GM12872 (cell line): Measurements from ENCODE around the gene SLC2A1.

ENCODE experiments used
- TF ChIP-seq, protein P1 (sequence below): IDR thresholded peaks from 3 replicates; pipeline ENCODE4 v1.5.1; 2011; ENCODE audit warnings: low read depth, mild to moderate bottlenecking, low read length, moderate library complexity; ENCODE audit not compliant: insufficient read depth

The SLC2A1 gene

GRCh38 chr1:42908046-42908445 is 50.6 kb downstream of the SLC2A1 start:
- TF ChIP-seq, protein P1, sequence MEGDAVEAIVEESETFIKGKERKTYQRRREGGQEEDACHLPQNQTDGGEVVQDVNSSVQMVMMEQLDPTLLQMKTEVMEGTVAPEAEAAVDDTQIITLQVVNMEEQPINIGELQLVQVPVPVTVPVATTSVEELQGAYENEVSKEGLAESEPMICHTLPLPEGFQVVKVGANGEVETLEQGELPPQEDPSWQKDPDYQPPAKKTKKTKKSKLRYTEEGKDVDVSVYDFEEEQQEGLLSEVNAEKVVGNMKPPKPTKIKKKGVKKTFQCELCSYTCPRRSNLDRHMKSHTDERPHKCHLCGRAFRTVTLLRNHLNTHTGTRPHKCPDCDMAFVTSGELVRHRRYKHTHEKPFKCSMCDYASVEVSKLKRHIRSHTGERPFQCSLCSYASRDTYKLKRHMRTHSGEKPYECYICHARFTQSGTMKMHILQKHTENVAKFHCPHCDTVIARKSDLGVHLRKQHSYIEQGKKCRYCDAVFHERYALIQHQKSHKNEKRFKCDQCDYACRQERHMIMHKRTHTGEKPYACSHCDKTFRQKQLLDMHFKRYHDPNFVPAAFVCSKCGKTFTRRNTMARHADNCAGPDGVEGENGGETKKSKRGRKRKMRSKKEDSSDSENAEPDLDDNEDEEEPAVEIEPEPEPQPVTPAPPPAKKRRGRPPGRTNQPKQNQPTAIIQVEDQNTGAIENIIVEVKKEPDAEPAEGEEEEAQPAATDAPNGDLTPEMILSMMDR: no peak

GRCh38 chr1:42904434-42904833 is 54.2 kb downstream of the SLC2A1 start:
- TF ChIP-seq, protein P1: no peak

- TF ChIP-seq, protein P1: no peak
These were observed 67.1 kb downstream of the SLC2A1 start for GRCh38 chr1:42891465-42892138.

DNA sequence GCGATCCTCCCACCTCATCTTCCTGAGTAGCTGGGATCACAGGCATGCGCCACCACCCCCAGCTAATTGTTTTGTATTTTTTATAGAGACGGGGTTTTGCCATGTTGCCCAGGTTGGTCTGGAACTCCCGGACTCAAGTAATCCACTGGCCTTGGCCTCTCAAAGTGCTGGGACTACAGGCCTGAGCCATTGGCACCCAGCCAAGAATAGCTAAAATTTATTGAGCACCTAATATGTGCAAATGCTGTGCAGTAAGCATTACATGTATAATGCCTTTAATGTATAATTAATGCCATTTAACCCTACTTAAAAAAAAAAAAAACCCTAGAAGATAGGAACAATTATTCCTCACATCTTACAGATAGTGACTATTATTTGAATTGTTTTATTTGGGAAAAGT is 69.4 kb downstream of the SLC2A1 start:
- TF ChIP-seq, protein P1: no peak

DNA sequence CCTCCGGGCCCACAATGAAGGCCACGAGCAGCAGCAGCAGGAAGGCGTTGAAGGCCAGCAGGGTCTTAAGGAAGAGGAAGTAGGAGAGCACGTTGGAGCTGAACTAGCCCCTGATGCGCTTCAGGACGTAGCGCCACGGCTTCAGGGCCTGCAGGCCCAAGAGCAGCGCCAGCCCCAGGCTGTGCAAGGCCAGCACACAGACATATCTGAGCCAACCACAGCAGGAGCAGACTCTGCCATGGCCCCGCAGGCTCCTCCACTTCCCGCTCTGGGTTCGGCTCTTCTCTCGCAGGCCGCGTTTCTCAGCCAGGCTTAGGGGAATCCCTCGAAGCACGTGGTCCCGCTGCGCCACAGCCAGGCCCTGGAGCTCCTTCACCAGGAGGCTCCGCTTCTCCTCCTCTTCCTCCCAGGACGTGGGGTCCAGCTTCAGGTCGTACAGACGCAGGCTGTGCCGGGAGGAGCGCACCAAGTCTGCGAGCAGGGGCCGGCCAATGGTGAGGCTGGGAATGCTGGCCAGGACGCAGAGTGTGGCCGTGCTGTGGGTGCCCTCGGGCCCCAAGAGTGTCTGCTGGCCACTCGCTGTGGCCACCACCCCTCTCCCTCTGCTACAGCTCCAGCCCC is 70.5 kb downstream of the SLC2A1 start:
- TF ChIP-seq, protein P1: no peak

- TF ChIP-seq, protein P1: no peak
These were observed 71.3 kb downstream of the SLC2A1 start for GRCh38 chr1:42887366-42887765.

DNA sequence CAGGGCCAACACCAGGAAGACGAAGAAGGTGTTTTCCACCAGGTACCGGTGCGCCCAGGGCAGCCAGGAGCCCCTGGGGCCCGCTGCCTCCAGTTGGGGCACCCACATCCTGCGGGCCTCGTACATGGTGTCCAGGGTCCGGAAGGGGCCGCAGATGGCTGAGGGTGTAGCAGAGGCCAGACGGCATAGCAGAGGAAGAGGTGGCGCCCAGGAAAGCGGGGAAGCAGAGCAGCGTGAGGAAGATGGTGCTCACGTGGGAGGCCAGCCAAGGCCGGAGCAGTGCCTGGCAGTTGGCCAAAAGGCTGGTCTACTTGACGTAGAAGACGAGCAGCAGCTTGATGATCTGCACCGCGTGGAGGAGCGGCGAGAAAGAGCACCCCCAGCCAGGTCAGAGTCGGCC is 71.9 kb downstream of the SLC2A1 start:
- TF ChIP-seq, protein P1: no peak
